ENCODE measurements around the gene RPS19BP1. TPM values are rescaled to one million over a fixed set of nuclear protein-coding genes. Genes with fewer than 3 reads are reported as not detected.

The RPS19BP1 gene
- total and polyA plus RNA-seq, 2 experiments from 2014 or later = 84.0 to 117 TPM

GRCh38 chr22:39556970-39557841, 24.7 kb upstream of the RPS19BP1 start:
- Histone ChIP-seq H3K9me3 (ENCODE audit: low read depth) (no peaks in the 10 kb centered on the region), H3K9me2 (replicated peaks; ENCODE audit: insufficient read depth) (no peaks in the 10 kb centered on the region), H4K20me1 (ENCODE audit: insufficient read depth, poor library complexity, severe bottlenecking) (no peaks in the 10 kb centered on the region), H3K36me3 (replicated peaks; ENCODE audit: insufficient read depth, low read depth) (no peaks in the 10 kb centered on the region), H3K4me2 (peak overlapping the region; percentile 81), H3K79me2 (no peaks in the 10 kb centered on the region), H2AFZ (no peak overlapping the region), H3K27ac (no peak overlapping the region), H3K4me1 (ENCODE audit: insufficient read depth) (peaks cover 11% of the 10 kb centered on the region), H3K4me3 (no peak overlapping the region), H3K27me3 (peaks cover 53% of the 10 kb centered on the region)
- DNase-seq (ENCODE audit: low spot score) = peak; percentile 48
- TF ChIP-seq EZH2 (IDR thresholded peaks at IDR 0.05; ENCODE audit: borderline replicate concordance) (no peak), CTCF (IDR thresholded peaks at IDR 0.05; ENCODE audit: poor library complexity) (peak; percentile 38)
- WGBS (ENCODE audit: low lambda C conversion rate, missing lambda C conversion rate) = 26% methylated on average over 15 of the region's 72 CpGs

GRCh38 chr22:39554151-39554550, 21.6 kb upstream of the RPS19BP1 start:
- peaks cover 46% of the 10 kb centered on the region for H3K27me3 ChIP-seq
- no peak overlapping the region for H3K4me3 ChIP-seq
- H3K27ac ChIP-seq = no peak overlapping the region
- H3K9me2 ChIP-seq (replicated peaks; ENCODE audit: insufficient read depth) = no peaks in the 10 kb centered on the region
- no peaks in the 10 kb centered on the region for H3K79me2 ChIP-seq
- no peak for DNase-seq (ENCODE audit: low spot score)
- H2AFZ ChIP-seq = no peak overlapping the region
- no peak overlapping the region for H3K4me2 ChIP-seq
- no peaks in the 10 kb centered on the region for H3K36me3 ChIP-seq (replicated peaks; ENCODE audit: insufficient read depth, low read depth)
- H3K4me1 ChIP-seq (ENCODE audit: insufficient read depth) = peaks cover 11% of the 10 kb centered on the region
- 65% methylated on average over 3 of the region's 3 CpGs for WGBS (ENCODE audit: low lambda C conversion rate, missing lambda C conversion rate)
- H3K9me3 ChIP-seq (ENCODE audit: low read depth) = no peaks in the 10 kb centered on the region
- H4K20me1 ChIP-seq (ENCODE audit: insufficient read depth, poor library complexity, severe bottlenecking) = no peaks in the 10 kb centered on the region
- TF ChIP-seq CTCF (IDR thresholded peaks at IDR 0.05; ENCODE audit: poor library complexity) (no peak), EZH2phosphoT487 (IDR thresholded peaks at IDR 0.05; ENCODE audit: low read depth, severe bottlenecking, unreplicated experiment) (no peak), EZH2 (IDR thresholded peaks at IDR 0.05; ENCODE audit: borderline replicate concordance) (no peak)

- H3K36me3 ChIP-seq (replicated peaks; ENCODE audit: insufficient read depth, low read depth) = no peaks in the 10 kb centered on the region
- no peak for DNase-seq (ENCODE audit: low spot score)
- H3K4me1 ChIP-seq (ENCODE audit: insufficient read depth) = peaks cover 10% of the 10 kb centered on the region
- H2AFZ ChIP-seq = no peak overlapping the region
- H3K27ac ChIP-seq = no peak overlapping the region
- no peaks in the 10 kb centered on the region for H3K79me2 ChIP-seq
- H3K9me2 ChIP-seq (replicated peaks; ENCODE audit: insufficient read depth) = no peaks in the 10 kb centered on the region
- H3K4me3 ChIP-seq = no peak overlapping the region
- WGBS (ENCODE audit: low lambda C conversion rate, missing lambda C conversion rate) = 95% methylated on average over 2 of the region's 3 CpGs
- no peaks in the 10 kb centered on the region for H3K9me3 ChIP-seq (ENCODE audit: low read depth)
- TF ChIP-seq EZH2phosphoT487 (IDR thresholded peaks at IDR 0.05; ENCODE audit: low read depth, severe bottlenecking, unreplicated experiment) = no peak
- no peak for TF ChIP-seq EZH2 (IDR thresholded peaks at IDR 0.05; ENCODE audit: borderline replicate concordance)
- TF ChIP-seq CTCF (IDR thresholded peaks at IDR 0.05; ENCODE audit: poor library complexity) = no peak
- H4K20me1 ChIP-seq (ENCODE audit: insufficient read depth, poor library complexity, severe bottlenecking) = no peaks in the 10 kb centered on the region
- H3K27me3 ChIP-seq = peaks cover 42% of the 10 kb centered on the region
- H3K4me2 ChIP-seq = no peak overlapping the region
Measured at GRCh38 chr22:39553429-39553828, 20.9 kb upstream of the RPS19BP1 start.

Measured in hepatocyte (in vitro differentiated cells).